ENCODE measurements around the gene RTL1.

RTL1 gene

DNA sequence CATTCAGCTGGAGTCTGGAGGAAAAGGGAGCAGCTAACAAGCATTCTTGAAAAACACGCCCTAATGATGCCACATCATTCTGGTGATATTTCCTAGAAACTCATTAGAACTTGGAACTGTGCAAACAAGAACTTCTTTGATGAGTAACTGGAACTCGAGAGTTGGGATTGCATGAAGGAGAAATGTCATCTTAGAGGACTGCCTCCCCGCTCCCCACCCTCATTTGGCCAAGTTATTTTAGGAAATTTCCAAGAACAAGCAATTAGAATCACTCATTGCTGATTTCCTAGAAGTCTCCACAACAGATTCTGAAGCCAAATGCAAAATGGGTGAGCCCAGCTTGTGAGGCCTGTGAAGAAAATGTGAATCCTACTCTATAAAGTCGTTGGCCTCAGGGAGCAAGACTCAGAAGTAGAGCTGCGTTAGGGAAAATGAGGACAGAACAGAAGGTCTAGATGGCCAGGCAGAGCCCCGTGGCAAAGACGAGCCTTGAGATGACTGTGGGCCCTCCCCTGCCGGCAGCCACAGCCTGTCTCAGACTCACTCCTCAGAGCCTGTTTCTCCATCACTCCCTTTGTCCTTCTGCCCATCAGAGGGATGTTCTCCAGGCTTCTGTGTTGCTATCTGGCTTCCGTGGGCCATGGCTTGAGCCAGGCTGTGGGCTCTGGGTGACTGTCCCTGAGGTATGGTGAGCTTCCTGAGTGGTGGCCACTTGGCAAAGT lies 38.4 kb downstream of the RTL1 start:
- no peak for DNase-seq

- DNase-seq: no peak
Observed at GRCh38 chr14:100864206-100864605, 39.3 kb downstream of the RTL1 start.

DNA sequence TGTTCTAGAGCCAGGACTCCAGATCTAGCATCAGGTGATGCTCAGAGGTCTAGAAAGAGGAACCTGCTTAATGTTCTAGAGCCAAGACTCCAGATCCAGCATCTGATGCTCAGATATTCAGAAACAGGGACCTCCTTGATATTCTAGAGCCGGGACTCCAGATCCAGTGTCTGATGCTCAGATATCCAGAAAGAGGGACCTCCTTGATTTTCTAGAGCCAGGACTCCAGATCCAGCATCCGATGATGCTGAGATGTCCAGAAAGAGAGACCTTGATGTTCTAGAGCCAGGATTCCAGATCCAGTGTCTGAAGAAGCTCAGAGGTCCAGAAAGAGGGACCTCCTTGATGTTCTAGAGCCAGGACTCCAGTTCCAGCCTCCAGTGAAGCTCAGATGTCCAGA lies 40.7 kb downstream of the RTL1 start:
- no peak for DNase-seq

DNA sequence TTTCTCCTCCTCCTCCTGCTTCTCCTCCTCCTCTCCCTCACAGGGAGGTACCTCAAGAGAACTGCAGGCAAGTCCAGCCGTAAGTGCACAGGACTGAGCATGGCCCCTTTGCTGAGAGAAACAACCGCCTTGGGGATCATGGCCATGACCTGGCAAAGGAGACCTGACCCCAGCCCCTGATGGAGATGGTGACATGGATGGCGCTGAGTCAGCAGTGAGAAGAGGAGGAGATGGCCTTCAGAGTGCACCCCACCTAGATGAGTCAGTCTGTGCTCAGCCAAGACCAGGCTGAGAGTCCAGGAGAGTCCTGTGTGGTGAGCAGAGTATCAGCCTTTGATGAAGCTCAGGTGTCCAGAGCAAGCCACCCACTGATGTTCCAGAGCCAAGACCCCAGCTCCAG lies 41.2 kb downstream of the RTL1 start:
- no peak for DNase-seq

- DNase-seq: no peak
Observed at GRCh38 chr14:100861937-100862247, 41.6 kb downstream of the RTL1 start.

GRCh38 chr14:100861188-100861936 lies 42.2 kb downstream of the RTL1 start:
- DNase-seq: no peak

GRCh38 chr14:100860556-100861187 lies 42.9 kb downstream of the RTL1 start:
- no peak for DNase-seq

DNA sequence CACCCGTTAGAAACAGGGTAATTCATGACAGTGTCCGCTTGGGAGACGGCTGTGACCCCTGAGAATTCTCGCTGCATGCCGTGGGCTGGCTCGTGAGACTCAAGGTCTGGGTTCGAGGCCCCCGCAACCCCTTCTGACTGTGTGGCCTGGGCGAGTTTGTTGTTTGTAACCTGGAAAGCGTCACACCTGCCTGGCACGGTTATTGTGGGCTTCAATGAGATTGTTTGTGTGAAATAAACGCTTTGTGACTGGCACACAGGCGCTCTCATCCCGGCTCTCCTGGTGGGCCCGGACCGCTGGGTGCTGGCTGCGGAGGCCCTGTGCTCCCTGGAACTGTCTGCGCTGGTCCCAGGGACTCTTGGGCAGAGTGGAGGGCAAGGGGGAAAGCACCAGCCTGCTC lies 43.7 kb downstream of the RTL1 start:
- DNase-seq: no peak

DNA sequence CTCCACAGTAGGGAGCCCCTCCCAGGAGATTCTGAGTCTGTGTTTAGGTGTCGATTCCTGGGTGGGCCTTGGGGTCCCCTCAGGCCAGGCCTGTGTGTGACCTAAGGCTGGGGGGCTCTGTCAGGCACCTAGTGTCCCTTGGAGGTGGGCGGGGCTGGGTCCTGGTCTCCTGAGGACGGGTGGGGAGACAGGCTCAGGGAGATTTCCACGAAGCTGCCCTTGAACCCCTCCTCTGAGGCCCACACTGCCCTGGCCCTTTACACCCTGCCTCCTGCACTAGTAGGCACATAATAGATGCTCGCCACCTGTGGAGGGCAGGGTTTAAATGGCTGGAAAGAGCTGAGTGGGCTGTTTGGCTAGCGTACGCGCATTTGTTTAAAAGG lies 44.7 kb downstream of the RTL1 start:
- DNase-seq: no peak

DNA sequence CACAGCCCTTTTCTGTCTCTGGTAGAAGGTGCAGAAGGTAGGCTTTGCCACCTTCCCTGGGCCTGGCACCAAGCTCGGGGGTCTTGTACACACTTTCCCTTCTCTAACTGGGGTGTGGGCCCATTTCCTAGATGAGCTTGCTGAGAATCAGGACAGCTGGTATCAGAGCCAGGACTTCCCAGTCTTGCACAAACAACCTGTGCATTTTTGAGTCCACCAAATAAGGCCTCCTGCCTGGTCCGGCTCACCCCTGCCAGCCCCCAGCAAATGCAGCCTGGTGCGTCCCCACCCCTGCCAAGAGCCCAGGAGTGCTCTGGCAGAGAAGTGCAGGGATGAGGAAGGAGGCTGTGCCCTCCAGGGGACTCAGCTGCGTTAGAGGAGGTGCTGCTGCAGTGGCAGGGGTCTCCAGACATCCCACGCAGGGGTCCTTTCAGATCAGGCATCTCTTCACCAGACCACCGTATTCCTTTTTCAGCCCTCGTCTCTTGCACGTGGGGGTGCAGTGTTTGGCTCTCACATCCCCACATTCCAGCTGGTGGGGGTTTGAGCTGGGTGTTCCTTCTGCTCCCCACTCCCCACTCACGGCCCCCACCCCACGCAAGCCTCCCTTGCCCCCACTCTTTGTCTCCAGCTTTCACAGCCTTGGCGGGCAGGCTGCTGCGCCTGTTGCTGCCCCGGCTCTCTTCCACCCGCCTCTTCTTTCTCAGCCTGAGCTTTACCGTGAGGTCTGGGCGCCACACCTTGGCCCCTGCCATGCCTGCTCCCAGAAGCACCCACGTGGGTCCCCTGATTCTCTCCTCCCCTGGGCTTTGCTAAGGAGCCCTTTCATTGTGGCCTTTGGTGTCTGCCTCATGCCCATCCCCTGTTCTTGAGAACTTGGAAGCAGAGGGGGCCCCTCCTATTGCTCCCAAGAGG lies 45.3 kb downstream of the RTL1 start:
- no peak for DNase-seq

DNA sequence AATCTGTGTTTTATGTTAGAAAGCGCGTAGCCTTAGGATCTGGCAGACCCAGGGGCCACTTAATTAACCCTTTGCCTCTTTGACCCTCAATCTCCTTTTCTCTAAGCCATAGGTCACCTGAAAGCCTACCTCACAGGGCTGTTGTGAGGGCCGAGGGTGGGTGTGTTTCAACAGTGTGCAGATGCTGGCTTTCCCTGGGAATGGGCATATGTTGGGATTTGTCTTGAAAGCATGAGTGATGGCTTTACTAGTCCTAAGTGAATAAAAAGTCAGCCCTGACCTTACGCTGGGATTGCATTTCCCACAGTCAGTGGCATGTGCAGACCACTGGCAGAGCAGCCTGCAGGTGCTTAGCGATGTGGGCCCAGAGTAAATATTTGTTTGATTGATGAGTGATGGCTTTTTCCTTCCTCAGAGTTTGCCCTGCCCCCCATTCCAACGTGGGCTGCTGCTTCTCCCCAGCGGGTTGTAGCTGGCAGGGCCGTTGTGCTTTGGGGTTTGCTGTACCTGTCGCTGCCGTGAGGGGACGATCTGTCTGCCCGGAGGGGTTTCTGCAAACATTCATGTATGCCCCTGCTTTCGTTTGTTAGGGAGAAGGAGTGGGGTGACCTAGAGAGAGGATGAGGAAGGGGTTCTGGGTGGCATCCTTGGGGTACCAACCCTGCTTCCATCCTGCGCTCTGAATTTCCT lies 46.1 kb downstream of the RTL1 start:
- no peak for DNase-seq

DNA sequence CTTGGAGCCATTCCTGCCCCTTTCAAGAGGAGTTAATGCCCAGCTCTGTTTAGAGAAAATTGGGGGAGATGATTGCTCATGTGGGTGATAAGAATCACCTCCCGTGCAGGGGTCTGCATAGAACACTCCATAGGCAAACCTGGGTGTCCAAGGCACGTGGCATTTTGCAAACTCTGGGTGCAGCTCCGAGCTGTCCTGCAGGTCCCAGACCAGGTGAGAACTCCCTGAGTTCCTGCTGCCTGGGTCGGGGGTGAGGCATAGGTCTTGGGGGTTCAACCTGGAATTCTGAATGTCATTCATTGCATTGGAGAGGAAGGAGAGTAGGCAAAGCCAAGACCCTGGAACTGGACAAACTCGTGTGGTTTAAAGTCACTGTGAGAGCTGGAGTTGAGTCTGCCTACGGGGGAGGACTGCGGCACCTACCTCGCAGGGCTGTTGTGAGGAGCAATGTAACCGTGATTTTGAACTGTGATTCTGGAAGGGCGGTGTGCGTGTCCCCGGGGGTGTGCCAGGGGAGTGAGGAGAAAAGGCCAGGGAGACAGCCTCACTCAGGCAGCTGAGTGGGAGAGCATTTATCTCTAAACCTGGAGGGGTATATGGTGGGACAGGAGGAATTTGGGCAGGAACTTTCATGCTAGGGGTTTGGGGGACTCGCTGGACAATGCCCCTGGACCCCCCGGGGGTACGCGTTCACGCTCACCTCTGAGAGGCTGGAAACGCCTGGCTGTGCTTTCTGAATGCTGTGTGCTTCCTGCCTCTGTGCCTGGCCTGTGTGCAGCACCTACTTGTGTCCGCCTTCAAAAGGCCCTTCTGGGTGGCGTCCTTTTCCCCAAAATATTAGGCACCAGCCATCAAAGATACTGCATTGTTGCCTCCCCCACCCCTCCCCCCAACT lies 47.2 kb downstream of the RTL1 start:
- DNase-seq: no peak

DNA sequence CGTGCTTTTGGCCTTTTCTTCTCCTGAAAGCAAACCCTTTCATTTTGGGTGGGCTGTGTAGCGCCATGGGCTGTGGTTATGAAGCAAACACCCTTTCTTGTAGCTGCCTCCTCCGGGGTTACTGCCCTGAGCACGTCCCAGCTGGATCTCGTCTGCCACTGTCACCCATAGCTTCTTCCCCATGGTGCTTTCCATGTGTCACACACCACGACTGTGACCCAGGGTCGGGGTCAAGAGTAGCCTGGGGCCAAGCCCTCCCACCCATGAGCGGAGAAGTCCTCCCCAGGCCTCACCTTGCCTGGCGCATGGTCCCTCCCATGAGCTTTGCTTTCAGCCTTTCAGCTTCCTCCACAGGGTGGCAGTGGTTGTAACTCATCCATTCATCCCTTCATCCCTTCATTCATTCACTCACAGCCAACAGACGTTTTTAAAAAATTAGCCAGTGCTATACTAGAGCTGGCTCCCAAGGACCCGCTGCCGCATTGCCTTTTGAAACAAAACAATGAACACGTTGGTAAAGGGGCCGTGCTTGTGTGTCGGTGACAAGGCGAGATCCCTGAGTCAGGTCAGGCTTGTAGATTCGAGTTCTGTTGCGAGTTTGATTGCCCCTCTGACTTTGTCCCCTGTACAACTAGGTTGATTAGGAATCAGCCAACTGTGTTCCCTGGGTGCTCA lies 48.1 kb downstream of the RTL1 start:
- DNase-seq: no peak

DNA sequence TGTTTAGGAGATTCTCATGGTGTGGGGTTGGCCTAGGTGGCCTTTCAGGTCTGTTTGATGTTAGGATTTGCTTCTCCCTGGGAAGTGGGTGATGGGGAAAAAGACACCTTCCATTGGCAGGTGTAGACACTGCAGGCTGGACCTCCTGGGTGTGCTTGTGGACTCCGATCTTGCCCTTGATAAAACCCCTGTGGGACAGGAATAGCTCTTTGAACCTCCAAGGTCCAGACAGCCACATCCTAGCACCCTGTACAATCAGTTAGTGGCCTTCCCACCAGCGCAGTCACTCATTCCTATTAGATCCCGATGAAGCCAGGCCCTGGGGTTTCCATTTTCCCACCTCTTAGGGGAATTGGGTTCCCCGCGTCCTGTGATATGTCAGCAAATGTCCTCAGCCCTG lies 49.1 kb downstream of the RTL1 start:
- DNase-seq: no peak

GRCh38 chr14:100851946-100852620 lies 51.4 kb downstream of the RTL1 start:
- DNase-seq: no peak

- DNase-seq: no peak
Observed at GRCh38 chr14:100851586-100851916, 52.0 kb downstream of the RTL1 start.

- no peak for DNase-seq
Observed at GRCh38 chr14:100850841-100851585, 52.5 kb downstream of the RTL1 start.

DNA sequence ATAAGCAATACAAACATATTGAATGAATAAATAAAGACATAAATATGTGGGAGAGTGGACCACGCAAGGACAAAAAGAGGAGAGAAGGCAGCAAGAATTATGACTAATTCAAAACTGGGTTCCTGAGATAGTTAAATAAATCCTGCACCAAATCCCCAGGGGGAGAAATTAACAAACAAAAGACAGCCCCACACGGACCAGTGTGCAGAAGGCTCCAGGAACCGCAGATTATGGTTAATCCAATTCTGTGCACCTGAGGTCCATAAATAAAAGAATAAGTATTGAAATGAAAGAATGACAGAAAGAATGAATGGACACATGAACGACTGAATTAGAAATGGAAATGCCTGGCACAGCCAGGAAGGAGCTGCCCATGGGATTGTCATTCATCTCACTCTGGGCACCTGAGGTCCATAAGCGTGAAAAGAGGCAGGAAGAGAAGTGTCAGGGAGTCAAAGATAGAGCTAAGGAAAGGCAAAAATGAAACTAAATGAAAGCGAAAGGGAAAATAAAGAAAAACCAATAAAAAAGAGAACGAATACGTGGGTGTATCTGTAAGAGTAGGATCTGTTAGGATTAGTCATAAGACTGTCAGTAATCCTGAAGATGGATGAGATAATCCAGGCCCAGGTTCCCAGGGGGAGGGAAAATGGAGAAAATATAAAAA lies 54.3 kb downstream of the RTL1 start:
- DNase-seq: no peak

DNA sequence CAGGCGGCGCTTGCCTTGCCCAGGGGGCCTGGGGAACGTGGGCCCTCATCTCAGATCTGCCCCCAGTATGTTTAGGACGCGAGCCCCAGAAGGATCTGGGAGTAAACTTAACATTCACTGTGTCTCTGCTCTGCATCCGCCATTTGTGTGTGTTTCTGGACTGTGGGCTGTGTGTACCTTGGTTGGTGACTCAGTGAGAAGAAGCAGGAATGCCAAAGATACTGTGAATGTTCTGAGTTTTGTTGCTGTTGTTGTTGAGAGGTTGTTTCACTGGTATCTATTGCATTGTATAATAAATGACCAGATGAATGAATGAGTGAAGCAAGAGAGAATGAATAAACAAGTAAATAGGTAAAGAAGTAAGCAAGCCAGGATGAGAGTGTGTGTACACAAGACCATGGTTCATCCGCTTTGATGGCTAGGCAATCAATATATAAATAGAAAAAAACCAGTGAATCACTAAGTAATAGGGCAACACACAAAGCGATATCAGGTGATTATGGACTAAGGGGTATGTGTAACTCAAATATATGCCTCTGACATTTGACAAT lies 57.1 kb downstream of the RTL1 start:
- no peak for DNase-seq
